GM12878 (cell line): ENCODE data around the gene POLR3A.

Experiments used
- CEBPB ChIP-seq, 2 experiments: fragments of 150-350 bp in 1 of 2; IDR thresholded peaks; 2 replicates each; pipeline ENCODE4 v1.6.1; 2012 to 2014; ENCODE audit warnings: low read depth in 2 of 2, low read length in 2 of 2, borderline replicate concordance in 1 of 2, inconsistent platforms in 1 of 2
- EZH2 ChIP-seq: IDR thresholded peaks from 2 replicates; pipeline ENCODE4 v1.6.1; 2012; ENCODE audit warnings: low read depth, mild to moderate bottlenecking, control low read depth, inconsistent platforms, low read length, borderline replicate concordance; ENCODE audit not compliant: control insufficient read depth
- HDAC6 ChIP-seq: fragments of 200-600 bp; sonication (generic); IDR thresholded peaks from one replicate; pipeline ENCODE4 v1.8.0; 2017; ENCODE audit warnings: antibody characterized with exemption; ENCODE audit not compliant: unreplicated experiment
- MYC ChIP-seq: IDR thresholded peaks from 2 replicates; pipeline ENCODE4 v1.6.1; 2011; ENCODE audit warnings: mild to moderate bottlenecking, low read length, moderate library complexity, inconsistent platforms; ENCODE audit not compliant: insufficient read depth, insufficient replicate concordance, insufficient read length, severe bottlenecking
- NRF1 ChIP-seq: conservative IDR thresholded peaks from 2 replicates; pipeline ENCODE4 v1.6.1; 2011; ENCODE audit warnings: mild to moderate bottlenecking, low read depth, low read length, improper control_type of control experiment
- POLR2A ChIP-seq: IDR thresholded peaks from 2 replicates; pipeline ENCODE4 v1.6.1; 2011; ENCODE audit warnings: low read depth, mild to moderate bottlenecking, low read length
- SP1 ChIP-seq: IDR thresholded peaks from one replicate; pipeline ENCODE4 v1.6.1; 2011; ENCODE audit warnings: low read depth, low read length
- SREBF1 ChIP-seq: IDR thresholded peaks from 2 replicates; pipeline ENCODE4 v1.6.1; 2012; ENCODE audit warnings: mild to moderate bottlenecking, low read length

GRCh38 chr10:77922566-77923179 lies 106.6 kb downstream of the POLR3A start:
- no peak for TF ChIP-seq SREBF1
- no peak for TF ChIP-seq EZH2
- no peak for TF ChIP-seq HDAC6
- no peak for TF ChIP-seq NRF1
- no peak for TF ChIP-seq SP1
- TF ChIP-seq POLR2A = no peak
- no peak for TF ChIP-seq MYC
- no peak for TF ChIP-seq CEBPB (IDR thresholded peaks at IDR 0.05; ENCODE audit: borderline replicate concordance in 1 of 2, low read depth in 2 of 2, low read length in 2 of 2)
